HCT116 (cell line): ENCODE measurements around the gene MCOLN1. TPM values are rescaled to one million over a fixed set of nuclear protein-coding genes. Genes with fewer than 3 reads are reported as not detected.

Experiments
- ATAC-seq: fragments of 200-7000 bp; cut with Tn5 transposase; 2 replicates; pipeline ENCODE4 v1.9.1; 2020; ENCODE audit warnings: mild to moderate bottlenecking, moderate library complexity
- BruUV-seq: library from RNA; stranded (reverse); fragments of 400-500 nt; replicated peaks from 2 replicates; lab custom pipeline; 2021; lab: Mats Ljungman, UMichigan
- CTCF ChIA-PET: fragments of 300-600 bp; sonication (Branson Sonifier 250); formaldehyde crosslinking; loops from one replicate; lab custom pipeline; 2021; ENCODE audit warnings: antibody characterized with exemption; lab: Charles Lee
- POLR2A ChIA-PET: fragments of 300-600, 350-600 bp; sonication (Branson Sonifier 250); formaldehyde crosslinking; loops from one replicate; lab custom pipeline; 2021; ENCODE audit warnings: antibody characterized with exemption; lab: Charles Lee
- RAD21 ChIA-PET, 2 experiments: fragments of 300-600 bp; sonication (Branson Sonifier 250); formaldehyde crosslinking; loops; one replicate each; lab custom pipeline; 2023; ENCODE audit warnings: low total read pairs in 2 of 2; ENCODE audit not compliant: uncharacterized antibody in 2 of 2, unreplicated experiment in 2 of 2, low non-redundant PET in 1 of 2; lab: Charles Lee
- DNase-seq: peaks from one replicate; pipeline ENCODE4 v3.0.0-alpha.2; 2010; ENCODE audit warnings: low read depth, low spot score
- H2AFZ ChIP-seq: fragments of 200-600 bp; shearing (Covaris generic), sonication (generic); 2 replicates; pipeline ENCODE4 v1.6.1; 2017; ENCODE audit warnings: low read depth, mixed run types, mixed read lengths, antibody characterized with exemption, low read length; ENCODE audit not compliant: poor library complexity, severe bottlenecking
- H3K27ac ChIP-seq: 2 replicates; pipeline ENCODE4 v1.5.1; 2012; ENCODE audit warnings: low read depth, low read length
- H3K27me3 ChIP-seq: fragments of 200-600 bp; sonication (generic); 2 replicates; pipeline ENCODE4 v1.6.1; 2016; ENCODE audit warnings: mixed run types, low read length, mixed read lengths; ENCODE audit not compliant: insufficient read depth
- H3K36me3 ChIP-seq, 2 experiments: fragments of 200-500 bp in 1 of 2; fragments of 200-600 bp in 1 of 2; sonication (Bioruptor generic) in 1 of 2; sonication (generic) in 1 of 2; 2 replicates each; pipeline versions ENCODE4 v1.5.1 to v1.6.1; 2014 to 2016; ENCODE audit warnings: low read length in 2 of 2, inconsistent platforms in 1 of 2, mixed read lengths in 1 of 2, mixed run types in 1 of 2; ENCODE audit not compliant: insufficient read depth in 2 of 2, control insufficient read depth in 1 of 2
- H3K4me1 ChIP-seq, 2 experiments: fragments of 200-600 bp in 1 of 2; sonication (generic) in 1 of 2; 2 replicates each; pipeline versions ENCODE4 v1.5.1 to v1.6.1; 2012 to 2017; ENCODE audit warnings: low read length in 2 of 2, inconsistent platforms in 1 of 2, mild to moderate bottlenecking in 1 of 2, mixed read lengths in 1 of 2, mixed run types in 1 of 2, moderate library complexity in 1 of 2; ENCODE audit not compliant: insufficient read depth in 2 of 2, control insufficient read depth in 1 of 2
- H3K4me2 ChIP-seq: fragments of 200-600 bp; sonication (generic); 2 replicates; pipeline ENCODE4 v1.6.1; 2017; ENCODE audit warnings: mixed run types, low read length, mixed read lengths
- H3K4me3 ChIP-seq, 2 experiments: fragments of 200-600 bp in 1 of 2; sonication (generic) in 1 of 2; replicated peaks in 1 of 2; 2 replicates each; pipeline ENCODE4 v1.5.1; 2011 to 2016; ENCODE audit warnings: low read length in 2 of 2, control low read depth in 1 of 2, low read depth in 1 of 2, mild to moderate bottlenecking in 1 of 2, mixed read lengths in 1 of 2, mixed run types in 1 of 2
- H3K79me2 ChIP-seq: fragments of 200-600 bp; sonication (generic); 2 replicates; pipeline ENCODE4 v1.6.1; 2017; ENCODE audit warnings: mild to moderate bottlenecking, mixed run types, low read length, moderate library complexity, mixed read lengths; ENCODE audit not compliant: insufficient read depth
- H3K9ac ChIP-seq: fragments of 200-600 bp; sonication (generic); 2 replicates; pipeline ENCODE4 v1.6.1; 2016; ENCODE audit warnings: low read length, mixed read lengths
- H3K9me2 ChIP-seq: fragments of 200-600 bp; sonication (generic), shearing (Covaris generic); 2 replicates; pipeline ENCODE4 v1.6.1; 2017; ENCODE audit warnings: mixed run types, mild to moderate bottlenecking, moderate library complexity; ENCODE audit not compliant: insufficient read depth
- H3K9me3 ChIP-seq, 2 experiments: fragments of 200-500 bp in 1 of 2; fragments of 200-600 bp in 1 of 2; sonication (Bioruptor generic) in 1 of 2; sonication (generic) in 1 of 2; 2 replicates each; pipeline ENCODE4 v1.6.1; 2014 to 2017; ENCODE audit warnings: low read length in 2 of 2, mixed read lengths in 2 of 2, inconsistent platforms in 1 of 2, low read depth in 1 of 2, mild to moderate bottlenecking in 1 of 2, mixed run types in 1 of 2, moderate library complexity in 1 of 2; ENCODE audit not compliant: control insufficient read depth in 1 of 2, insufficient read depth in 1 of 2
- H4K20me1 ChIP-seq: fragments of 200-600 bp; sonication (generic), shearing (Covaris generic); 2 replicates; pipeline ENCODE4 v1.6.1; 2017; ENCODE audit warnings: mixed run types, mild to moderate bottlenecking, moderate library complexity; ENCODE audit not compliant: insufficient read depth
- ATF3 ChIP-seq: IDR thresholded peaks from 2 replicates; pipeline ENCODE4 v1.6.1; 2012
- CBX3 ChIP-seq: IDR thresholded peaks from 2 replicates; pipeline ENCODE4 v1.6.1; 2012; ENCODE audit warnings: low read depth
- CTCF ChIP-seq, 3 experiments: fragments of 200-600 bp in 1 of 3; sonication (generic) in 1 of 3; IDR thresholded peaks in 2 of 3; conservative IDR thresholded peaks in 1 of 3; 2 replicates each; pipeline ENCODE4 v1.5.1; 2012 to 2017; ENCODE audit warnings: low read depth in 2 of 3, low read length in 2 of 3, antibody characterized with exemption in 1 of 3, borderline replicate concordance in 1 of 3, control low read depth in 1 of 3, mild to moderate bottlenecking in 1 of 3, mixed read lengths in 1 of 3, mixed run types in 1 of 3, moderate library complexity in 1 of 3; ENCODE audit not compliant: insufficient read depth in 1 of 3
- EGR1 ChIP-seq: IDR thresholded peaks from 2 replicates; pipeline ENCODE4 v1.6.1; 2012; ENCODE audit warnings: low read depth
- ELF1 ChIP-seq: IDR thresholded peaks from 2 replicates; pipeline ENCODE4 v1.6.1; 2012; ENCODE audit warnings: low read depth, borderline replicate concordance
- EZH2phosphoT487 ChIP-seq: fragments of 200-600 bp; IDR thresholded peaks from 2 replicates; pipeline ENCODE4 v1.6.1; 2018; ENCODE audit warnings: antibody characterized with exemption, borderline replicate concordance
- FOSL1 ChIP-seq: IDR thresholded peaks from 2 replicates; pipeline ENCODE4 v1.6.1; 2012; ENCODE audit warnings: low read depth
- JUND ChIP-seq: IDR thresholded peaks from 2 replicates; pipeline ENCODE4 v1.6.1; 2012
- SIN3A ChIP-seq: IDR thresholded peaks from 2 replicates; pipeline ENCODE4 v1.6.1; 2012; ENCODE audit warnings: low read depth
- SP1 ChIP-seq: IDR thresholded peaks from 2 replicates; pipeline ENCODE4 v1.6.1; 2012; ENCODE audit warnings: low read depth
- SRF ChIP-seq: IDR thresholded peaks from 2 replicates; pipeline ENCODE4 v1.6.1; 2012; ENCODE audit warnings: low read depth
- TCF7L2 ChIP-seq: IDR thresholded peaks from 2 replicates; pipeline ENCODE4 v1.7.0; 2011; ENCODE audit warnings: borderline replicate concordance, inconsistent platforms; ENCODE audit not compliant: insufficient read depth, insufficient read length; ENCODE audit errors: extremely low read depth
- ZFX ChIP-seq: fragments of 450-650 bp; IDR thresholded peaks from 2 replicates; pipeline ENCODE4 v1.6.1; 2017
- ZNF274 ChIP-seq: fragments of 200-500 bp; sonication (Bioruptor generic); IDR thresholded peaks from 2 replicates; pipeline ENCODE4 v1.6.1; 2014; ENCODE audit warnings: mild to moderate bottlenecking, low read depth, low read length, inconsistent platforms
- intact Hi-C: fragments of 100-400 bp; cut with micrococcal nuclease; formaldehyde crosslinking; loops from 2 replicates; pipeline ENCODE4 v1.10.0; 2022
- total RNA-seq: library from RNA; stranded (reverse); gene quantifications from one replicate; pipeline ENCODE4 v1.2.1, GENCODE V29; 2021; ENCODE audit not compliant: unreplicated experiment

The MCOLN1 gene
- total RNA-seq, 1 experiment from 2014 or later: 19.1 TPM

- TF ChIP-seq SIN3A: no peak
- TF ChIP-seq ZNF274: no peak
- no peak for TF ChIP-seq SRF
- TF ChIP-seq CTCF (IDR thresholded peaks at IDR 0.05 in 2 of 3, conservative IDR thresholded peaks at IDR 0.05 in 1 of 3; ENCODE audit: borderline replicate concordance in 1 of 3, insufficient read depth in 1 of 3, low read depth in 2 of 3, low read length in 2 of 3): no peak
- no peak for TF ChIP-seq EGR1
- no peak for TF ChIP-seq JUND
- no peak for TF ChIP-seq FOSL1
- no peak for TF ChIP-seq EZH2phosphoT487
- TF ChIP-seq CBX3: no peak
- no peak for TF ChIP-seq TCF7L2
- no peak for TF ChIP-seq ZFX
- no peak for TF ChIP-seq ATF3
- TF ChIP-seq ELF1: no peak
- TF ChIP-seq SP1: no peak
- Histone ChIP-seq H2AFZ (no peak overlapping the region), H3K9me3 (no peaks in the 10 kb centered on the region), H3K27me3 (no peaks in the 10 kb centered on the region), H3K79me2 (no peaks in the 10 kb centered on the region), H3K9me2 (no peaks in the 10 kb centered on the region), H3K9ac (no peak overlapping the region), H3K4me2 (no peak overlapping the region), H4K20me1 (no peaks in the 10 kb centered on the region), H3K4me3 (no peak overlapping the region), H3K27ac (no peak overlapping the region), H3K4me1 (no peaks in the 10 kb centered on the region), H3K36me3 (peaks cover 3 to 8% of the 10 kb centered on the region in 2 experiments; a peak in 3 of 4 replicates)
- ChIA-PET RAD21 (no interaction called here), POLR2A (no interaction called here), CTCF (no interaction called here)
- DNase-seq (no peak), ATAC-seq (no peak)
- intact Hi-C loops: no loop called here
- BruUV-seq: no TSS peak
Observed at GRCh38 chr19:7561325-7561724, 38.9 kb downstream of the MCOLN1 start.
